ENCODE results near the gene FRAS1.

DNA sequence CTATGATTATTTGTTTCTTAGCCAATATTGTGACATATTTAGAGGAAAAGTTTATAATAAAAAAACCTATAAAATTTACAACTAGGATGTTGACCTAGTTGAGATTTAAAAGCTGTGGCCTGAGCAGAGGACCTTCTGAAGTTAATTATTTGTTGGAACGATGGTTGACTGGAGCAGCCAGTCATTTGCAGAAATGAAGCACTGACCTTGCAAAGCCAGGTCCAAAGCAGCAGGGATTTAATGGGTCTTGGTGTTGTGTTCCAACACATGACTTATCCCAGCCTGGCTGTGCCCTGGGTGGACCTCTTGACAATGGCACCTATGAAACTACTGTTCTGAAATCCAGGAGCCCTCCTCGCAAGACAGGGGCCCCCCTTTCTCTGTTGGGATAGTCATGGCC, 235.2 kb downstream of the FRAS1 start:
- TF ChIP-seq, protein P1, sequence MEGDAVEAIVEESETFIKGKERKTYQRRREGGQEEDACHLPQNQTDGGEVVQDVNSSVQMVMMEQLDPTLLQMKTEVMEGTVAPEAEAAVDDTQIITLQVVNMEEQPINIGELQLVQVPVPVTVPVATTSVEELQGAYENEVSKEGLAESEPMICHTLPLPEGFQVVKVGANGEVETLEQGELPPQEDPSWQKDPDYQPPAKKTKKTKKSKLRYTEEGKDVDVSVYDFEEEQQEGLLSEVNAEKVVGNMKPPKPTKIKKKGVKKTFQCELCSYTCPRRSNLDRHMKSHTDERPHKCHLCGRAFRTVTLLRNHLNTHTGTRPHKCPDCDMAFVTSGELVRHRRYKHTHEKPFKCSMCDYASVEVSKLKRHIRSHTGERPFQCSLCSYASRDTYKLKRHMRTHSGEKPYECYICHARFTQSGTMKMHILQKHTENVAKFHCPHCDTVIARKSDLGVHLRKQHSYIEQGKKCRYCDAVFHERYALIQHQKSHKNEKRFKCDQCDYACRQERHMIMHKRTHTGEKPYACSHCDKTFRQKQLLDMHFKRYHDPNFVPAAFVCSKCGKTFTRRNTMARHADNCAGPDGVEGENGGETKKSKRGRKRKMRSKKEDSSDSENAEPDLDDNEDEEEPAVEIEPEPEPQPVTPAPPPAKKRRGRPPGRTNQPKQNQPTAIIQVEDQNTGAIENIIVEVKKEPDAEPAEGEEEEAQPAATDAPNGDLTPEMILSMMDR (IDR thresholded peaks at IDR 0.05) = no peak
- no peak for TF ChIP-seq POLR2A (IDR thresholded peaks at IDR 0.05)

Measured in Peyer's patch (tissue), 4 donors.